ENCODE results near the gene METAP2. TPM values are rescaled to one million over a fixed set of nuclear protein-coding genes. Genes with fewer than 3 reads are reported as not detected.

METAP2 gene
- total and polyA plus RNA-seq, 2 experiments from 2014 or later, result 55.6 to 64.3 TPM

- no peaks in the 10 kb centered on the region for H3K9me2 ChIP-seq (ENCODE audit: insufficient read depth)
- H3K27ac ChIP-seq, result no peak overlapping the region
- no peak overlapping the region for H3K4me2 ChIP-seq (ENCODE audit: unreplicated experiment)
- no peak for DNase-seq
- H3K27me3 ChIP-seq (replicated peaks; ENCODE audit: insufficient read depth), result no peaks in the 10 kb centered on the region
- H3K9ac ChIP-seq, result no peak overlapping the region
- H3K9me3 ChIP-seq (ENCODE audit: low read depth), result no peaks in the 10 kb centered on the region
- H3K4me3 ChIP-seq, result no peak overlapping the region
- H3K36me3 ChIP-seq (ENCODE audit: low read depth), result no peaks in the 10 kb centered on the region
- no peaks in the 10 kb centered on the region for H4K20me1 ChIP-seq (ENCODE audit: insufficient read depth)
- TF ChIP-seq EZH2phosphoT487 (IDR thresholded peaks at IDR 0.05; ENCODE audit: insufficient read depth, low read depth) (no peak), EZH2 (IDR thresholded peaks at IDR 0.05; ENCODE audit: insufficient read depth, poor library complexity, severe bottlenecking) (no peak)
- H3F3A ChIP-seq (ENCODE audit: insufficient read depth), result no peaks in the 10 kb centered on the region
- WGBS, 2 experiments (ENCODE audit: low coverage in 1 of 2, low lambda C conversion rate in 2 of 2, missing lambda C conversion rate in 2 of 2), result 68 to 69% methylated on average over 3 of the region's 3 CpGs
- H3K79me2 ChIP-seq (ENCODE audit: insufficient read depth), result no peaks in the 10 kb centered on the region
- in situ Hi-C loops (cut with MboI), result no loop called here
- no peaks in the 10 kb centered on the region for H3K4me1 ChIP-seq (ENCODE audit: insufficient read depth)
- no peak overlapping the region for H2AFZ ChIP-seq
Measured at GRCh38 chr12:95435355-95435754, 38.6 kb upstream of the METAP2 start.

- Histone ChIP-seq H3K9me3 (ENCODE audit: low read depth) (no peaks in the 10 kb centered on the region), H3K4me3 (no peak overlapping the region), H3K9ac (no peak overlapping the region), H3K27ac (no peak overlapping the region), H3K9me2 (ENCODE audit: insufficient read depth) (no peaks in the 10 kb centered on the region), H3K79me2 (ENCODE audit: insufficient read depth) (no peaks in the 10 kb centered on the region), H2AFZ (no peak overlapping the region), H3F3A (ENCODE audit: insufficient read depth) (no peaks in the 10 kb centered on the region), H3K4me1 (ENCODE audit: insufficient read depth) (no peaks in the 10 kb centered on the region), H3K36me3 (ENCODE audit: low read depth) (no peaks in the 10 kb centered on the region), H3K27me3 (replicated peaks; ENCODE audit: insufficient read depth) (no peaks in the 10 kb centered on the region), H4K20me1 (ENCODE audit: insufficient read depth) (no peaks in the 10 kb centered on the region), H3K4me2 (ENCODE audit: unreplicated experiment) (no peak overlapping the region)
- WGBS, 2 experiments (ENCODE audit: low coverage in 1 of 2, low lambda C conversion rate in 2 of 2, missing lambda C conversion rate in 2 of 2), result 67 to 68% methylated on average over 2 of the region's 2 CpGs
- TF ChIP-seq EZH2phosphoT487 (IDR thresholded peaks at IDR 0.05; ENCODE audit: insufficient read depth, low read depth), result no peak
- no peak for TF ChIP-seq EZH2 (IDR thresholded peaks at IDR 0.05; ENCODE audit: insufficient read depth, poor library complexity, severe bottlenecking)
- no peak for DNase-seq
- in situ Hi-C loops (cut with MboI), result no loop called here
Measured at GRCh38 chr12:95437565-95437964, 36.4 kb upstream of the METAP2 start.

GRCh38 chr12:95439461-95440230, 34.3 kb upstream of the METAP2 start:
- in situ Hi-C loops (cut with MboI), result no loop called here

GRCh38 chr12:95440401-95440800, 33.6 kb upstream of the METAP2 start:
- Histone ChIP-seq H3F3A (ENCODE audit: insufficient read depth) (no peaks in the 10 kb centered on the region), H3K79me2 (ENCODE audit: insufficient read depth) (no peaks in the 10 kb centered on the region), H3K9me3 (ENCODE audit: low read depth) (no peaks in the 10 kb centered on the region), H3K36me3 (ENCODE audit: low read depth) (no peaks in the 10 kb centered on the region), H3K27me3 (replicated peaks; ENCODE audit: insufficient read depth) (0 out of 2 replicates have a peak, but pooled peaks cover 8% of the 10 kb centered on the region), H3K9me2 (ENCODE audit: insufficient read depth) (no peaks in the 10 kb centered on the region), H3K9ac (no peak overlapping the region), H2AFZ (no peak overlapping the region), H4K20me1 (ENCODE audit: insufficient read depth) (no peaks in the 10 kb centered on the region), H3K4me1 (ENCODE audit: insufficient read depth) (no peaks in the 10 kb centered on the region), H3K4me3 (no peak overlapping the region), H3K4me2 (ENCODE audit: unreplicated experiment) (no peak overlapping the region), H3K27ac (no peak overlapping the region)
- WGBS, 2 experiments (ENCODE audit: low coverage in 1 of 2, low lambda C conversion rate in 2 of 2, missing lambda C conversion rate in 2 of 2), result 74 to 80% methylated on average over 3 of the region's 3 CpGs
- TF ChIP-seq EZH2 (IDR thresholded peaks at IDR 0.05; ENCODE audit: insufficient read depth, poor library complexity, severe bottlenecking), result no peak
- in situ Hi-C loops (cut with MboI), result no loop called here
- DNase-seq, result peak; percentile 17

More at GRCh38 chr12:95439461-95440230, 34.3 kb upstream of the METAP2 start:
- WGBS, 2 experiments (ENCODE audit: low coverage in 1 of 2, low lambda C conversion rate in 2 of 2, missing lambda C conversion rate in 2 of 2), result 65 to 66% methylated on average over 9 of the region's 9 CpGs
- Histone ChIP-seq H2AFZ (no peak overlapping the region), H3K27ac (no peak overlapping the region), H3F3A (ENCODE audit: insufficient read depth) (no peaks in the 10 kb centered on the region), H3K9me2 (ENCODE audit: insufficient read depth) (no peaks in the 10 kb centered on the region), H3K4me2 (ENCODE audit: unreplicated experiment) (no peak overlapping the region), H4K20me1 (ENCODE audit: insufficient read depth) (no peaks in the 10 kb centered on the region), H3K4me1 (ENCODE audit: insufficient read depth) (no peaks in the 10 kb centered on the region), H3K9ac (no peak overlapping the region), H3K27me3 (replicated peaks; ENCODE audit: insufficient read depth) (0 out of 2 replicates have a peak, but pooled peaks cover under 1% of the 10 kb centered on the region), H3K79me2 (ENCODE audit: insufficient read depth) (no peaks in the 10 kb centered on the region), H3K36me3 (ENCODE audit: low read depth) (no peaks in the 10 kb centered on the region), H3K9me3 (ENCODE audit: low read depth) (no peaks in the 10 kb centered on the region), H3K4me3 (no peak overlapping the region)
- DNase-seq, result no peak
- no peak for TF ChIP-seq EZH2phosphoT487 (IDR thresholded peaks at IDR 0.05; ENCODE audit: insufficient read depth, low read depth)
- TF ChIP-seq EZH2 (IDR thresholded peaks at IDR 0.05; ENCODE audit: insufficient read depth, poor library complexity, severe bottlenecking), result no peak

Measured in GM23248 (cell line).